Measurements from ENCODE around the gene MALAT1.
"Not testable (repeated sequence)": the region's sequence is repeated elsewhere in the genome, so short reads cannot be mapped to it uniquely, and the experiment has no call there.

Gene MALAT1

GRCh38 chr11:65522718-65523630 is 24.1 kb downstream of the MALAT1 start:
- DNase-seq: peak; percentile 75

DNA sequence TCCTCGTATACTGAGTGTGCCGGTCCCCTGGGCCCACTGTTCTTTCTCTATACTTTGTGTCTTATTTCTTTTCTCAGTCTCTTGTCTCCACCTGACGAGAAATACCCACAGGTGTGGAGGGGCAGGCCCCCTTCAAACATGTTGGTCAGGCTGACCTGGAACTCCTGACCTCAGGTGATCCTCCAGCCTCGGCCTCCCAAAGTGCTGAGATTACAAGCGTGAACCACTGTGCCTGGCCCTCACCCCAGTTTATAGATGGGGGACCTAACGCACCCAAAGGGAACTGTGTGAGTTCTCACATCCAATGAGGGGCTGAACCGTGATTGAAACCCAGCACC is 24.8 kb downstream of the MALAT1 start:
- DNase-seq: not testable (repeated sequence)

DNA sequence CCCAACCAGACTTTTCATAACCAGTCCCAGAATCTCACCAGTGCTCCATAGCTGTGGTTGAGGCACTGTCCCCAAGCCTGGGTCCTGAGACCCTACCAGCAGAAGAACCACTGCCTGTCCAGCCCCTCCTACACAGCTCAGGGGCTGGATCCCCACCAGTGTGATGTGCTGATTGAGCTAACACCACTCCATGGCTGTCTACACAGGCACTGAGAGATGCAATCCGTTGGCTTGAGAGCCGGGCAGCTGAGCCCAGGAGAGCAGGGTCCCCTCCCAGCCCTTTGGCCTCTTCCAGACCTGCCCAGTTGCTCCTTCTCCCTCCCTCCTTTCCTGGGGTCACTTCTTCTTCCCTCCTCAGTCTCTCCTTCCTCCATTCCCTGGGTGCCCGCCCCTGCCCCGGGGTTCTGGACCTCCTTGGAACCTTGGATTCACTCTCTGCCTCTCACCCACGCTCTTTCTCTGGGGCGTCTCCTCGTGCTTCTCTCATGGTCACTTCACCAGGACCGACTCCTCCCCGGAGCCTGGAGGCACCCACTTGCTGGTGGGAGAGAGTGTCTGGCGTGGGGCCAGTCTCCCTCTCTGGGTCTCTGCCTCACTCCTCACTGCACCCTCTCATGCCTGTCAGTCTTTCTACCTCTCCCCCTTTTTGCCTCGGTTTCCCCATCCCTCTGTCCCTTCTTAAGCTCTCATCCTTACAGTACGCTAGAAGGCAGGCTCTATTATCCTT is 25.3 kb downstream of the MALAT1 start:
- no peak for DNase-seq

DNA sequence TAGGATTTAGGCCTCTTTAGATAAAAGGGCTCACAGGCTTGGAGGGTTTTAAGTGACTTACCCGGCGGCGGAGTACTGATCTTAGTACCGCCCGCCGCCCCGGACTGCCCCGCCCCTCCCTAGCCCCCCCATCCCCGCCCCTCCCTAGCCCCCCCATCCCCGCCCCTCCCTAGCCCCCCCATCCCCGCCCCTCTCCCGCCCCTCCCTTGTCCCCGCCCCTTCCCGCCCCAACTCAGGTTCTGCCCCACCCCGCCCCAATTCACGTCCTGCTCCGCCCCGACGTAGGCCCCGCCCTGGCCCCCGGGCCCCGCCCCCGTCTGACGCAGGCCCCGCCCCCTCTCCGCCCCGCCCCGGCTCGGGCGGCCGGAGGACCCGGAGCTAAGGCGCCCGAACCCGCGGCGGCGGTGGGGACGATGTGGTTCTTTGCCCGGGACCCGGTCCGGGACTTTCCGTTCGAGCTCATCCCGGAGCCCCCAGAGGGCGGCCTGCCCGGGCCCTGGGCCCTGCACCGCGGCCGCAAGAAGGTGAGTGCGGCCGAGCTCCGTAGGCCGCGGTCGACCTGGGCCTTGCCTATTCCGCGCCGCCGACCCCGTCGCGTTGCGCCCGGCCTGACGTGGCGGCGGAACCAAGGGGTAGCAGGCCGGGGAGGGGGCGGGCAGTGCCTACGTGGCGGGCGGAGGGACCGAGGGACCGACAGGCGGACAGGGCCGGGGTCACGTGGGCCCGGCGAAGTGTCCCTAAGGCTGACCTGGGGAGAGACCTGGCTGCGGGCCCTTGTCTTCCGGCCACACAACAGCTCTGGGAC is 26.1 kb downstream of the MALAT1 start, which contains the start of gene SCYL1:
TSS of gene SCYL1 (plus strand) at position 343 of the 805 bp plus-strand sequence. CDS start at position 414, 71 bp downstream.
- peak; percentile 61 for DNase-seq

GRCh38 chr11:65525546-65526480 is 27.0 kb downstream of the MALAT1 start:
- no peak for DNase-seq

- no peak for DNase-seq
These were observed 27.9 kb downstream of the MALAT1 start for GRCh38 chr11:65526744-65527143.

DNA sequence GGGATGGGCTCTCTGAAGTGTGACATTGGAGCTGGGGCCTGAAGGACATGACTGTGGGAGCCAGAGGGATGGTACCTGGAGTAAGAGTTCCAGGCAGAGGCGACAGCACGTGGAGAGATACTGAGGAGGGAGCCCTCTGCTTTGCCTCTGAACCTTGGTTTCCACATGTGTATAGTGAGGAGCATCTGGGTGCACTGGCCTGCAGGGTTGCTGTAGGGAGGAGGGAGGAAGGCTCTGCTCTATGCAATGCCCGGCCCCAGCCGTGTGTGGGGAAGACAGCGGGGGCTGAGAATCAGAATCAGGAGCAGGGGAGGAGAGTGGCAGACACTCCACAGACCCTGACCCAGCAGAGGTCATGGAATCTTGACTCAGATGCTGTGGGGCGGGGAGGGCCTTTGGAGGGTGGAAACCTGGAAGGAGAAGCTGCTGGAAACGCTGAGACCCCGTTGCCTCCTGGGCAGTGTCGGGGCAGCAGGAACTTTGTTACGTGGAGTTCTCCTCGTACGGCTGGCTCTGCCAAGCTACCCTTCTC is 30.0 kb downstream of the MALAT1 start:
- no peak for DNase-seq

DNA sequence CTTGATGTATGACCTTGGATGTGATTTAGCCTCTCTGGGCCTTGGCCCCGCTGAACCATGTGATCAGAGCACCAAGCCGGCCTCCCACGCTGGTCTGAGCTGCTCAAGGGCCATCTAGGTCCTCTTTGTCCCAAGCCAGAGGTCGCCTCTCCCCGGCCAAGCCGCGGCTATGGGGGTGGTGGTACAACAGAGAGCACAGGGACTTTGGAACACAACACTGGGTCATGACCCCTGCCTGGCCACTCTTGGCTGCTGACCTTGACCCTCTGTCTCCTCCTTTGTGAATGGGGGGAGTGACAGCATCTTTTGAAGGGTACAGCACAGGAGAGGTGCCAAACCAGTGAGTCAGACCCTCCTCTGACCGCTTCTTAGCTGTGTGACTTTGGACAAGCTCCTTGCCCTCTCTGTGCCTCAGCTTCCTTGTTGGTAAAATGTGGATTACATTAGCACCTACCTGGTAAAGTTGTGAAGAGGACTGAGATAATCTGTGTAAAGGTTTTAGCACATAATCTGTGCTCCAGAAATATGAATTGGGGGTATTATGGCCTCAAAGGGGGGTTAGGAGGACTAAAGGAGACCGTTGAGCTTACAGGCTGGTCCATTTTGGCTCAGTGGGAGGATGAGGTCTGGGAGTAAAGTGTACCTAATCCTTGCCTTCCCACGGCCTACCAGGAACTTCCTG is 30.8 kb downstream of the MALAT1 start:
- no peak for DNase-seq

- DNase-seq: peak; percentile 51
These were observed 31.3 kb downstream of the MALAT1 start for GRCh38 chr11:65530157-65530496.

DNA sequence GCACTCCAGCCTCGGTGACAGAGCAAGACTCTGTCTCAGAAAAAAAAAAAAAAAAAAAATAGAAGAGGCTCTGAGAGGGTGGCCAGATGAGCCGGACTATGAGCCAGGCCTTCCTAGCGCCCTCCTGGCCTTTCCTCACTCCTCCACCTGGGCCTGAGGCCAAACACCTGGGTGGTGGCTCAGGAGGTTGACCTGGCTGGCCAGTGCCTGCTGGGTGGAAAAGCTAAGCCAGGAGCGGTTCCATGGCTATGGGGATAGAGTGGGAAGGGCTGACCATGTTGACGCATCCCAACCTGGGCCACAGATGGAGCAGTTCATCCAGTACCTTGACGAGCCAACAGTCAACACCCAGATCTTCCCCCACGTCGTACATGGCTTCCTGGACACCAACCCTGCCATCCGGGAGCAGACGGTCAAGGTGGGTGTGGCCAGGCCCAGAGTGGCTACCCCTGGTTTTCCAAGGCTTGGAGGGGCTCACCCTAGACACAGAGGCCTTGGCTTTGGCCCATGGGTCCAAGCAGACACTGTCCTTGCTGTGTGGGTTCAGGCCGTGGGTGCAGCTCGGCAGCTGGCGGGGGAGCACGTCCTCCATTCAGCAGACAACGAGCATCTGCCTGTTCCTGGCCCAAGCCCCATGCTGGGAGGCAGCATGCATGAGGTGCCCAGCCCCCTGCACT is 33.7 kb downstream of the MALAT1 start:
- no peak for DNase-seq

DNA sequence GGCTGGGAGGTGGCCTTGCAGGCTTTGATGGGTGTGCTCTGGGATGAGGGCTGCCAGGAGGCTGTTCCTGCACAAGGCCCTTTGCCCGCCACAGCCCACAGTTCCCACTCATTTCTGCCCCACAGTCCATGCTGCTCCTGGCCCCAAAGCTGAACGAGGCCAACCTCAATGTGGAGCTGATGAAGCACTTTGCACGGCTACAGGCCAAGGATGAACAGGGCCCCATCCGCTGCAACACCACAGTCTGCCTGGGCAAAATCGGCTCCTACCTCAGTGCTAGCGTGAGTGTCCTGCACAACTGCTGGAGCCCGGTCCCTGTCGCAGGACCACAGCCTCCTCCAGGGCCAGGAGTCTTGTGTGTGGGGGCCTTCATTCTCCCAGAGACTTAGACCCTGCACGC is 36.3 kb downstream of the MALAT1 start:
- DNase-seq: no peak

DNA sequence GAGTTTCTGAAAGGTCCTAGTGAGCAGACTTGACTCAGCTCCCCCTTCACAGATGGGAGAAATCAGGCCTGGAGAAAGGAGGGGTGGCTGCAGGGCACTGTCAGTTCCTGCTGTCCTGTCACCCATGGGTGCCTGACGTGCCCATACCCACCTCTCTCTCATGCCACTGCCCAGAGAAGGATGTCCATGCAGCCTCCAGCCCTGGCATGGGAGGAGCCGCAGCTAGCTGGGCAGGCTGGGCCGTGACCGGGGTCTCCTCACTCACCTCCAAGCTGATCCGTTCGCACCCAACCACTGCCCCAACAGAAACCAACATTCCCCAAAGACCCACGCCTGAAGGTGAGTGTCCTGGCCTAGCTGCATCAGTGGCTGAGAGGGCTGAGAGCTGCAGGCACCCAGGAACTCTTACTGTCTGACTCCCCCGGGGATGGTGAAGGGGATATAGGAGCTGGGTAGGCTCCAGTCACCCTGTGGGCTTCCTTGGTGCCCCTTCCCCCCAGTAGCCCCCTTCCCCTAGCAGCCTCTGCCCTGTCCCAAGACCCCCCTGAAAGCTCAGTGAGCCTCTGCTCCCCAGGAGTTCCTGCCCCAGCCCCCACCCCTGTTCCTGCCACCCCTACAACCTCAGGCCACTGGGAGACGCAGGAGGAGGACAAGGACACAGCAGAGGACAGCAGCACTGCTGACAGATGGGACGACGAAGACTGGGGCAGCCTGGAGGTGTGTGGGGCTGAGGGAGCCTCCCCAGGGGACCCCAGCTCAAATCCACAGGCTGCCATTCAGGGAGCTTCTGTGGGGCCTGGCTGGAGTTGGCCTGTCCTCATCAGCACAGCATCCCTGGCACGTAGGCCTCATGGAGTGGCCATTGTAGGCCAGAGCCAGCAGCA is 37.8 kb downstream of the MALAT1 start:
- DNase-seq: no peak

DNA sequence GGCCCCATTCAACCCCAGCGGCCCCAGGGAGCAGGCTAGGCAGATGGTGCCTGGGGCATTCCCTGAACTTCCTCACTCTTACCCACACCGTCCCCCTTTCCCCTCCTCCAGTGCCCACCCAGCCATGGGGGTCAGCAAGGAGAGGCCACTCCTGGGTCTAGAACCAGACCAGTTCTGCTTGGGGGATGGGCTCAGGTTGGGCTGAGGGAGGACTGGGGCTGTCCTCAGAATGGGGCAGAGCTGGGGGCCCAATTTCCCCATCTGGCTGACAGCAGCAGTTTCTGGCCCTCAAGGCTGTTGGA is 38.4 kb downstream of the MALAT1 start:
- DNase-seq: no peak

DNA sequence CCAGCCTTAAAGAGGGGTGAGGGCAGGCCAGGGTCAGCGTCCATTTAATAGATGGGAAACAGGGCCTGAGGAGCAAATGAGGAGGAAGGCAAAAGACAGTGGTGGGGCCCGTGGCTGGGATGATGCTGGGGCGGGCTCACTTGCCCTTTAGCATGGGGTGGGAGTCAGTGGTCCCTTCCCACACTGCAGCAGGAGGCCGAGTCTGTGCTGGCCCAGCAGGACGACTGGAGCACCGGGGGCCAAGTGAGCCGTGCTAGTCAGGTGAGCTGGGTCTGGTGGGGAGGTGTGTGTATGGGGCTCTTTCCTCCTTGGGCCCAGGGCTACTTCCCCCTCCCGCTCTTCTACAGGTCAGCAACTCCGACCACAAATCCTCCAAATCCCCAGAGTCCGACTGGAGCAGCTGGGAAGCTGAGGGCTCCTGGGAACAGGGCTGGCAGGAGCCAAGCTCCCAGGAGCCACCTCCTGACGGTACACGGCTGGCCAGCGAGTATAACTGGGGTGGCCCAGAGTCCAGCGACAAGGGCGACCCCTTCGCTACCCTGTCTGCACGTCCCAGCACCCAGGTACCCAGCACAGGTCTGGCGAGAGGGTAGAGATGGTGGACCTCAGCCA is 38.9 kb downstream of the MALAT1 start:
- DNase-seq: no peak

DNA sequence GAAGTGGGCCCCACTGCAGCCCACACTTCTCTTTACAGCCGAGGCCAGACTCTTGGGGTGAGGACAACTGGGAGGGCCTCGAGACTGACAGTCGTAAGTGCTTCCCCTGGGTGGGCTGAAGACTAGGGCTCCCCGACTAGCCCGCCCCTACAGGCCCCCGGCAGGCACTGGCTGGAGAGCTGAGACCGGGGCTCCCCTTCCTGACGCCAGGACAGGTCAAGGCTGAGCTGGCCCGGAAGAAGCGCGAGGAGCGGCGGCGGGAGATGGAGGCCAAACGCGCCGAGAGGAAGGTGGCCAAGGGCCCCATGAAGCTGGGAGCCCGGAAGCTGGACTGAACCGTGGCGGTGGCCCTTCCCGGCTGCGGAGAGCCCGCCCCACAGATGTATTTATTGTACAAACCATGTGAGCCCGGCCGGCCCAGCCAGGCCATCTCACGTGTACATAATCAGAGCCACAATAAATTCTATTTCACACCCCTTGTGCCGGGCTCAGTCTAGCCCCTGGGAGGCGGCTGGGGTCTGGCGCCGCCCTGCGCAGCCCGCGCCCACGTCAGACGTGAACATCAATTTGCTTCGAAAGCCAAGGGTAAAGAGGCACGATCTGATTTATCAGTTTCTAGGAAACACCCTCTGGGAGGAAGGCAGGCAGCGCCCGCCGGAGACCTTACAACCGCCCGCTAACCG is 39.5 kb downstream of the MALAT1 start:
- no peak for DNase-seq

DNA sequence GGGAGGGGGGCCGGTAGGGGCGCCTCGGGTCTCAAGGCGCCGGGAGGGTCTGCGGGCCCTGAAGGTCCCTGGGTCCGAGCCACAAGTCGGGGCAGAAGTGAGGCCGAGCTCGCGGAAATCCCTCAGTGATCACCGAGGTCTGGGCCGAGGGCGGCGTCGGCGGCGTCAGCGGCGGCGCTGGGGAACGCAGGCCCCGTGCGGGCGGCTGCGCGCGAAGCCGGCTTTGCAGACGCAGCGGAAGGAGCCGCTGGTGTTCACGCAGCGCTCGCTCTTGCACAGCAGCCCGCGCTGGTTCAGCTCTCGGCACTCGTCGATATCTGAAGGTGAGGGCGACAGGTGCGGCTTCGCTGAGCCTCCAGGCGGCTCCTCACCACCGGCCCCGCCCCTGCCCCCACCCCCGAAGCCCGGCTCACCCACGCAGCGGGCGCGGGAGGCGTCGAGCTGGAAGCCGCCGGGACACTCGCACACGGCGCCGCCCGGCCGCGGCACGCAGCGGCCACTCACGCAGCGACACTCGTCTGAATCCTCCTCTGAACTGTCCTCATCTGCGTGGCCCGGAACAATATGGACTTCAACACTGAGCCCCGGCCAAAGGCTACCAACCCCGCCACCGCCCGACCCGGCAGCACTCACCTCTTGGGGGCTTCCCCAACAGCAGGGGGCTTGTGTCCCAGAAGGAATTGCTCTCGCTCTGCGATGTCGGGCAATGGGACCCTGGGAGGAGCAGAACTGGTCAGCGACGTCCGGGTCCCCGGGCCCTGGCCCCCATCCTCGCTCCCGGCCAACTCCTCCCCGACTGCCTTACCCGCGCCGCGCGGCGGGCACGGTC is 40.3 kb downstream of the MALAT1 start:
- DNase-seq: no peak

DNA sequence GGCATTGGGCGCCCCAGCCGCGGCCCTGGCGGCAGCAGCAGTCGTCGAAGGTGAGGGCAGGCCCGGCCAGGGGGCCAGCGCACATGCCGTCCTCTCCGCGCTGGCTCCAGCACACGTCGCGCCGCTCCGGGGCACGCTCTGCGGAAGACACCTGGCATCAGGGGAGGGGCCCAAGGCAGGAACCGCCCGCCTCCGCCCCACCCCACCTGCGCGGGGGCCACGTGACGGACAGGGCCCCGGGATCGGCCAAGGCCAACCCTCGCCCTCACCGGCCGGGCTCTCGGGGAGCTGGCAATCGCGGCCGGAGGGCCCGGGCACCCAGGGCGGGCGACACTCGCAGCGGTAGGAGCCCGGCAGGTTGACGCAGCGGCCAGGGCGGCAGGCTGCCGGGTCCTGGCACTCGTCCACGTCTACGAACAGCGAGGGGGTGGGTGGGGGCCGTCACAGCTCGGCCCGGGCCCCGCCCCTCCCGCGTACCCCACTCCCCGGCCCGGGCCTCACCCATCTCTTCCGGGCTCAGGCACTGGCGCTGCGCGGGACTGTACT is 41.0 kb downstream of the MALAT1 start:
- no peak for DNase-seq
